ENCODE data around the gene MED15.

MED15 gene

GRCh38 chr22:20606041-20606783, 98.8 kb downstream of the MED15 start:
- no peak overlapping the region for H3K27ac ChIP-seq

GRCh38 chr22:20606784-20607128, 99.3 kb downstream of the MED15 start:
- H3K9me3 ChIP-seq, result no peaks in the 10 kb centered on the region
- H3K4me1 ChIP-seq (ENCODE audit: control insufficient read depth in 1 of 2, insufficient read depth in 1 of 2, low read depth in 1 of 2, low read length in 1 of 2), result no peaks in the 10 kb centered on the region
- TF ChIP-seq, protein P1, sequence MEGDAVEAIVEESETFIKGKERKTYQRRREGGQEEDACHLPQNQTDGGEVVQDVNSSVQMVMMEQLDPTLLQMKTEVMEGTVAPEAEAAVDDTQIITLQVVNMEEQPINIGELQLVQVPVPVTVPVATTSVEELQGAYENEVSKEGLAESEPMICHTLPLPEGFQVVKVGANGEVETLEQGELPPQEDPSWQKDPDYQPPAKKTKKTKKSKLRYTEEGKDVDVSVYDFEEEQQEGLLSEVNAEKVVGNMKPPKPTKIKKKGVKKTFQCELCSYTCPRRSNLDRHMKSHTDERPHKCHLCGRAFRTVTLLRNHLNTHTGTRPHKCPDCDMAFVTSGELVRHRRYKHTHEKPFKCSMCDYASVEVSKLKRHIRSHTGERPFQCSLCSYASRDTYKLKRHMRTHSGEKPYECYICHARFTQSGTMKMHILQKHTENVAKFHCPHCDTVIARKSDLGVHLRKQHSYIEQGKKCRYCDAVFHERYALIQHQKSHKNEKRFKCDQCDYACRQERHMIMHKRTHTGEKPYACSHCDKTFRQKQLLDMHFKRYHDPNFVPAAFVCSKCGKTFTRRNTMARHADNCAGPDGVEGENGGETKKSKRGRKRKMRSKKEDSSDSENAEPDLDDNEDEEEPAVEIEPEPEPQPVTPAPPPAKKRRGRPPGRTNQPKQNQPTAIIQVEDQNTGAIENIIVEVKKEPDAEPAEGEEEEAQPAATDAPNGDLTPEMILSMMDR (IDR thresholded peaks at IDR 0.05), result no peak

More at GRCh38 chr22:20606041-20606783, 98.8 kb downstream of the MED15 start:
- Histone ChIP-seq H3K27me3 (no peaks in the 10 kb centered on the region), H3K9me3 (no peaks in the 10 kb centered on the region), H3K36me3 (no peaks in the 10 kb centered on the region), H3K4me1 (ENCODE audit: control insufficient read depth in 1 of 2, insufficient read depth in 1 of 2, low read depth in 1 of 2, low read length in 1 of 2) (no peaks in the 10 kb centered on the region), H3K4me3 (ENCODE audit: low read depth in 1 of 2, low read length in 1 of 2) (no peak overlapping the region)
- TF ChIP-seq, protein P1 (IDR thresholded peaks at IDR 0.05), result no peak

GRCh38 chr22:20607157-20607907, 99.9 kb downstream of the MED15 start:
- H3K9me3 ChIP-seq, result no peaks in the 10 kb centered on the region
- H3K36me3 ChIP-seq, result no peaks in the 10 kb centered on the region
- no peaks in the 10 kb centered on the region for H3K4me1 ChIP-seq (ENCODE audit: control insufficient read depth in 1 of 2, insufficient read depth in 1 of 2, low read depth in 1 of 2, low read length in 1 of 2)
- no peak overlapping the region for H3K4me3 ChIP-seq (ENCODE audit: low read depth in 1 of 2, low read length in 1 of 2)
- TF ChIP-seq, protein P1 (IDR thresholded peaks at IDR 0.05), result no peak
- no peak overlapping the region for H3K27ac ChIP-seq
- H3K27me3 ChIP-seq, result no peaks in the 10 kb centered on the region

More at GRCh38 chr22:20606784-20607128, 99.3 kb downstream of the MED15 start:
- Histone ChIP-seq H3K27me3 (no peaks in the 10 kb centered on the region), H3K27ac (no peak overlapping the region), H3K36me3 (no peaks in the 10 kb centered on the region), H3K4me3 (ENCODE audit: low read depth in 1 of 2, low read length in 1 of 2) (no peak overlapping the region)

DNA sequence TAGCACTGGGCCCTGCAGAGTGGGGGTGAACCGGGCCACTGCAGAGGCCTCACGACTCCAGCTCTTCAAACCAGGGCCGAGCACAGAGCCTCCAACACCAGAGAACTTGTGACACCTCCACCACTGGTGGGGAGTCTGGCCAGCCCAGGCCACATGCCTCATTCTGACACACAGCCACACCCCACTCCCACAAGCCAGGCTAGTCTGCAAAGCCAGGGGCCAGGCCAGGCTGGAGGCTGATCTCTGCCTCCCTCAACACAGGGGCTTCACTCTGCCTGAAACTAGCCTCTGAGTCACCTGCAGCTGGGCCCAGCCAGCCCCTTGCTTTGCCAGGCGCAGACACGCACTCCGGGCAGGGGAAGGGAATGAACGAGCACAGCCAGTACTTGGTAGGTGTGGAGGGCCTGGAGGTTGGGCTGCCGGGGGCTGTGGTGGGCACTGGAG, 102.9 kb downstream of the MED15 start:
- Histone ChIP-seq H3K36me3 (no peaks in the 10 kb centered on the region), H3K27me3 (no peaks in the 10 kb centered on the region), H3K4me3 (ENCODE audit: low read depth in 1 of 2, low read length in 1 of 2) (no peak overlapping the region), H3K9me3 (no peaks in the 10 kb centered on the region), H3K27ac (no peak overlapping the region), H3K4me1 (ENCODE audit: control insufficient read depth in 1 of 2, insufficient read depth in 1 of 2, low read depth in 1 of 2, low read length in 1 of 2) (no peaks in the 10 kb centered on the region)
- TF ChIP-seq, protein P1 (IDR thresholded peaks at IDR 0.05), result no peak

GRCh38 chr22:20610757-20611156, 103.3 kb downstream of the MED15 start:
- TF ChIP-seq, protein P1 (IDR thresholded peaks at IDR 0.05), result no peak
- Histone ChIP-seq H3K27me3 (no peaks in the 10 kb centered on the region), H3K4me3 (ENCODE audit: low read depth in 1 of 2, low read length in 1 of 2) (no peak overlapping the region), H3K36me3 (no peaks in the 10 kb centered on the region), H3K27ac (no peak overlapping the region), H3K4me1 (ENCODE audit: control insufficient read depth in 1 of 2, insufficient read depth in 1 of 2, low read depth in 1 of 2, low read length in 1 of 2) (no peaks in the 10 kb centered on the region), H3K9me3 (no peaks in the 10 kb centered on the region)
